ENCODE data around the gene SDR42E2. TPM values are rescaled to one million over a fixed set of nuclear protein-coding genes. Genes with fewer than 3 reads are reported as not detected.
"Not testable (repeated sequence)": the region's sequence is repeated elsewhere in the genome, so short reads cannot be mapped to it uniquely, and the experiment has no call there.

SDR42E2 gene
- total RNA-seq, 5 donors from 2014 or later (not counting 1 experiment from before 2014, with no cell fraction given), result 0.28 to 2.9 (median 0.39) TPM

- POLR2A ChIA-PET, result no interaction called here
- Mint-ChIP-seq H3K9me3 (no peaks in the 10 kb centered on the region), H3K27me3 (peaks cover 6 to 15% of the 10 kb centered on the region in 2 donors), H3K27ac (no peak overlapping the region), H3K4me3 (no peak overlapping the region), H3K4me1 (peaks cover 2 to 10% (median 8%) of the 10 kb centered on the region in 3 donors), H3K36me3 (no peaks in the 10 kb centered on the region)
- H3K27me3 ChIP-seq (replicated peaks in 1 of 2; ENCODE audit: control insufficient read depth in 2 of 2, extremely low read depth in 1 of 2, insufficient read depth in 2 of 2, low read length in 1 of 2), result peaks cover 0 to 20% of the 10 kb centered on the region in 2 experiments
- ATAC-seq (replicated peaks in 1 of 4) (no peak), DNase-seq (no peak)
- no peaks in the 10 kb centered on the region for H3K36me3 ChIP-seq (ENCODE audit: control insufficient read depth in 2 of 2, extremely low read depth in 1 of 2, insufficient read depth in 1 of 2, low read length in 1 of 2)
- no peak overlapping the region for H3K27ac ChIP-seq (ENCODE audit: low read length)
- no peaks in the 10 kb centered on the region for H3K9me3 ChIP-seq
- H3K4me3 ChIP-seq (ENCODE audit: control insufficient read depth in 1 of 2, extremely low read depth in 1 of 2, low read length in 1 of 2), result no peak overlapping the region
- CTCF ChIA-PET, result no interaction called here
- WGBS (ENCODE audit: insufficient coverage), result 84% methylated on average over 3 of the region's 5 CpGs
- peaks cover 0 to 8% of the 10 kb centered on the region in 2 experiments for H3K4me1 ChIP-seq (ENCODE audit: control insufficient read depth in 1 of 2, extremely low read depth in 1 of 2, insufficient read depth in 2 of 2, low read length in 2 of 2)
Observed at GRCh38 chr16:22164482-22164881, 2.2 kb downstream of the SDR42E2 start.

- no peak overlapping the region for H3K27ac ChIP-seq (ENCODE audit: low read length)
- H3K9me3 ChIP-seq, result no peaks in the 10 kb centered on the region
- Mint-ChIP-seq H3K27me3 (peaks cover 6 to 8% of the 10 kb centered on the region in 2 donors), H3K27ac (no peak overlapping the region), H3K9me3 (no peaks in the 10 kb centered on the region), H3K4me3 (no peak overlapping the region), H3K4me1 (peaks cover 2 to 10% (median 8%) of the 10 kb centered on the region in 3 donors), H3K36me3 (no peaks in the 10 kb centered on the region)
- 93% methylated on average over 13 of the region's 16 CpGs for WGBS (ENCODE audit: insufficient coverage)
- POLR2A ChIA-PET, result interaction anchor here in 1 of 2 donors (0.6 kb wide), 1 partner anchor 35 kb away, joined by 10 read pairs; no protein-coding TSS in a partner anchor
- DNase-seq (no peak), ATAC-seq (replicated peaks in 1 of 4) (no peak)
- H3K4me3 ChIP-seq (ENCODE audit: control insufficient read depth in 1 of 2, extremely low read depth in 1 of 2, low read length in 1 of 2), result no peak overlapping the region
- no peaks in the 10 kb centered on the region for H3K36me3 ChIP-seq (ENCODE audit: control insufficient read depth in 2 of 2, extremely low read depth in 1 of 2, insufficient read depth in 1 of 2, low read length in 1 of 2)
- peaks cover 0 to 20% of the 10 kb centered on the region in 2 experiments for H3K27me3 ChIP-seq (replicated peaks in 1 of 2; ENCODE audit: control insufficient read depth in 2 of 2, extremely low read depth in 1 of 2, insufficient read depth in 2 of 2, low read length in 1 of 2)
- CTCF ChIA-PET, result no interaction called here
- peaks cover 0 to 8% of the 10 kb centered on the region in 2 experiments for H3K4me1 ChIP-seq (ENCODE audit: control insufficient read depth in 1 of 2, extremely low read depth in 1 of 2, insufficient read depth in 2 of 2, low read length in 2 of 2)
Observed at GRCh38 chr16:22165508-22166285, 3.4 kb downstream of the SDR42E2 start.

- no peak overlapping the region for H3K27ac Mint-ChIP-seq
- H3K4me1 ChIP-seq (ENCODE audit: control insufficient read depth in 1 of 2, extremely low read depth in 1 of 2, insufficient read depth in 2 of 2, low read length in 2 of 2), result no peaks in the 10 kb centered on the region
Observed at GRCh38 chr16:22171953-22172352, 9.6 kb downstream of the SDR42E2 start.

GRCh38 chr16:22172642-22173041, 10.3 kb downstream of the SDR42E2 start:
- H3K27ac ChIP-seq (ENCODE audit: low read length); H3K9me3 ChIP-seq; H3K4me3 Mint-ChIP-seq; H3K4me3 ChIP-seq (ENCODE audit: control insufficient read depth in 1 of 2, extremely low read depth in 1 of 2, low read length in 1 of 2); H3K27me3 Mint-ChIP-seq; ATAC-seq (replicated peaks in 1 of 4); H3K27me3 ChIP-seq (replicated peaks in 1 of 2; ENCODE audit: control insufficient read depth in 2 of 2, extremely low read depth in 1 of 2, insufficient read depth in 2 of 2, low read length in 1 of 2); H3K9me3 Mint-ChIP-seq; H3K27ac Mint-ChIP-seq; H3K4me1 Mint-ChIP-seq; DNase-seq; H3K36me3 Mint-ChIP-seq; H3K4me1 ChIP-seq (ENCODE audit: control insufficient read depth in 1 of 2, extremely low read depth in 1 of 2, insufficient read depth in 2 of 2, low read length in 2 of 2); POLR2A ChIA-PET; H3K36me3 ChIP-seq (ENCODE audit: control insufficient read depth in 2 of 2, extremely low read depth in 1 of 2, insufficient read depth in 1 of 2, low read length in 1 of 2): not testable (repeated sequence)
- 100% methylated on average over 1 of the region's 1 CpG for WGBS (ENCODE audit: insufficient coverage)
- CTCF ChIA-PET, result interaction anchor here in 1 of 2 donors (0.6 kb wide), 1 partner anchor 139 kb away, joined by 4 read pairs; no protein-coding TSS in a partner anchor

More at GRCh38 chr16:22171953-22172352, 9.6 kb downstream of the SDR42E2 start:
- H3K27ac ChIP-seq (ENCODE audit: low read length), result no peak overlapping the region
- Mint-ChIP-seq H3K4me1 (no peaks in the 10 kb centered on the region), H3K36me3 (peaks cover 3% of the 10 kb centered on the region), H3K9me3 (no peaks in the 10 kb centered on the region), H3K27me3 (no peaks in the 10 kb centered on the region), H3K4me3 (no peak overlapping the region)
- H3K27me3 ChIP-seq (replicated peaks in 1 of 2; ENCODE audit: control insufficient read depth in 2 of 2, extremely low read depth in 1 of 2, insufficient read depth in 2 of 2, low read length in 1 of 2), result peaks cover 0 to 4% of the 10 kb centered on the region in 2 experiments
- H3K9me3 ChIP-seq, result no peaks in the 10 kb centered on the region
- H3K4me3 ChIP-seq (ENCODE audit: control insufficient read depth in 1 of 2, extremely low read depth in 1 of 2, low read length in 1 of 2), result no peak overlapping the region
- H3K36me3 ChIP-seq (ENCODE audit: control insufficient read depth in 2 of 2, extremely low read depth in 1 of 2, insufficient read depth in 1 of 2, low read length in 1 of 2), result no peaks in the 10 kb centered on the region
- 91% methylated on average over 6 of the region's 6 CpGs for WGBS (ENCODE audit: insufficient coverage)
- ATAC-seq (replicated peaks in 1 of 4), result no peak
- CTCF ChIA-PET, result interaction anchor here in 1 of 2 donors (0.6 kb wide), 1 partner anchor 140 kb away, joined by 4 read pairs; no protein-coding TSS in a partner anchor
- no peak for DNase-seq
- POLR2A ChIA-PET, result no interaction called here

GRCh38 chr16:22174642-22175041, 12.3 kb downstream of the SDR42E2 start:
- Mint-ChIP-seq H3K36me3 (peaks cover 3% of the 10 kb centered on the region), H3K27me3 (no peaks in the 10 kb centered on the region), H3K4me1 (no peaks in the 10 kb centered on the region), H3K9me3 (no peaks in the 10 kb centered on the region), H3K4me3 (no peak overlapping the region), H3K27ac (no peak overlapping the region)
- ChIA-PET POLR2A (interaction anchor here (0.5 to 0.6 kb wide), 2 partner anchors 10 to 221 kb away, joined by 3 read pairs; partner anchors contain the start of gene UQCRC2 (in 1 of the 2)), CTCF (interaction anchor here in 1 of 2 donors (0.7 kb wide), 1 partner anchor 64 kb away, joined by 3 read pairs; no protein-coding TSS in a partner anchor)
- no peaks in the 10 kb centered on the region for H3K36me3 ChIP-seq (ENCODE audit: control insufficient read depth in 2 of 2, extremely low read depth in 1 of 2, insufficient read depth in 1 of 2, low read length in 1 of 2)
- H3K9me3 ChIP-seq, result no peaks in the 10 kb centered on the region
- no peak overlapping the region for H3K27ac ChIP-seq (ENCODE audit: low read length)
- H3K27me3 ChIP-seq (replicated peaks in 1 of 2; ENCODE audit: control insufficient read depth in 2 of 2, extremely low read depth in 1 of 2, insufficient read depth in 2 of 2, low read length in 1 of 2), result no peaks in the 10 kb centered on the region
- DNase-seq (no peak), ATAC-seq (replicated peaks in 1 of 4) (no peak)
- 77% methylated on average over 7 of the region's 9 CpGs for WGBS (ENCODE audit: insufficient coverage)
- no peak overlapping the region for H3K4me3 ChIP-seq (ENCODE audit: control insufficient read depth in 1 of 2, extremely low read depth in 1 of 2, low read length in 1 of 2)
- H3K4me1 ChIP-seq (ENCODE audit: control insufficient read depth in 1 of 2, extremely low read depth in 1 of 2, insufficient read depth in 2 of 2, low read length in 2 of 2), result no peaks in the 10 kb centered on the region

- H3K9me3 ChIP-seq, result no peaks in the 10 kb centered on the region
- Mint-ChIP-seq H3K36me3 (peaks cover 3% of the 10 kb centered on the region), H3K4me3 (no peak overlapping the region), H3K4me1 (no peaks in the 10 kb centered on the region), H3K9me3 (no peaks in the 10 kb centered on the region), H3K27ac (no peak overlapping the region), H3K27me3 (no peaks in the 10 kb centered on the region)
- no peaks in the 10 kb centered on the region for H3K4me1 ChIP-seq (ENCODE audit: control insufficient read depth in 1 of 2, extremely low read depth in 1 of 2, insufficient read depth in 2 of 2, low read length in 2 of 2)
- 78% methylated on average over 14 of the region's 18 CpGs for WGBS (ENCODE audit: insufficient coverage)
- DNase-seq, result no peak
- ChIA-PET POLR2A (no interaction called here), CTCF (interaction anchor here (0.5 to 0.6 kb wide), 3 partner anchors 18 to 1324 kb away, joined by 3 to 7 read pairs (median 3); no protein-coding TSS in a partner anchor)
- no peak overlapping the region for H3K27ac ChIP-seq (ENCODE audit: low read length)
- no peaks in the 10 kb centered on the region for H3K27me3 ChIP-seq (replicated peaks in 1 of 2; ENCODE audit: control insufficient read depth in 2 of 2, extremely low read depth in 1 of 2, insufficient read depth in 2 of 2, low read length in 1 of 2)
- H3K36me3 ChIP-seq (ENCODE audit: control insufficient read depth in 2 of 2, extremely low read depth in 1 of 2, insufficient read depth in 1 of 2, low read length in 1 of 2), result no peaks in the 10 kb centered on the region
- ATAC-seq (replicated peaks in 1 of 4), result no peak
- no peak overlapping the region for H3K4me3 ChIP-seq (ENCODE audit: control insufficient read depth in 1 of 2, extremely low read depth in 1 of 2, low read length in 1 of 2)
Observed at GRCh38 chr16:22177968-22178930, 15.9 kb downstream of the SDR42E2 start.
